Smooth muscle cell (in vitro differentiated cells): ENCODE measurements around the gene ZBTB7C. TPM values are rescaled to one million over a fixed set of nuclear protein-coding genes. Genes with fewer than 3 reads are reported as not detected.

Source experiments
- DNase-seq: peaks from one replicate; lab custom pipeline; 2025; ENCODE audit not compliant: unreplicated experiment; lab: John Stamatoyannopoulos, UW
- H2AFZ ChIP-seq: fragments of 200-600 bp; sonication (generic); 2 replicates; pipeline ENCODE4 v1.6.0; 2016; ENCODE audit warnings: antibody characterized with exemption, low read depth, mild to moderate bottlenecking
- H3F3A ChIP-seq: fragments of 200-600 bp; sonication (generic); 2 replicates; pipeline ENCODE4 v1.6.0; 2017; ENCODE audit warnings: antibody characterized with exemption, low read depth
- H3K27ac ChIP-seq: fragments of 200-600 bp; sonication (generic); 2 replicates; pipeline ENCODE4 v1.5.1; 2016; ENCODE audit warnings: low read depth, mild to moderate bottlenecking
- H3K27me3 ChIP-seq: fragments of 200-600 bp; sonication (generic); 2 replicates; pipeline ENCODE4 v1.6.1; 2016; ENCODE audit warnings: low read depth, mild to moderate bottlenecking
- H3K36me3 ChIP-seq: fragments of 200-600 bp; sonication (generic); 2 replicates; pipeline ENCODE4 v1.5.1; 2016; ENCODE audit warnings: low read depth
- H3K4me1 ChIP-seq: fragments of 200-600 bp; sonication (generic); 2 replicates; pipeline ENCODE4 v1.5.1; 2016; ENCODE audit warnings: low read depth
- H3K4me2 ChIP-seq: fragments of 200-600 bp; sonication (generic); 2 replicates; pipeline ENCODE4 v1.6.0; 2016; ENCODE audit warnings: mild to moderate bottlenecking
- H3K4me3 ChIP-seq: fragments of 200-600 bp; sonication (generic); 2 replicates; pipeline ENCODE4 v1.5.1; 2016; ENCODE audit warnings: mild to moderate bottlenecking
- H3K79me2 ChIP-seq: fragments of 200-600 bp; sonication (generic); 2 replicates; pipeline ENCODE4 v1.6.0; 2016; ENCODE audit warnings: low read depth, mild to moderate bottlenecking
- H3K9ac ChIP-seq: fragments of 200-600 bp; sonication (generic); 2 replicates; pipeline ENCODE4 v1.6.0; 2016; ENCODE audit warnings: low read depth
- H3K9me3 ChIP-seq: fragments of 200-600 bp; sonication (generic); replicated peaks from 2 replicates; pipeline ENCODE4 v1.5.1; 2016; ENCODE audit warnings: low read depth
- H4K20me1 ChIP-seq: fragments of 200-600 bp; sonication (generic); 2 replicates; pipeline ENCODE4 v1.6.0; 2016; ENCODE audit warnings: low read depth
- WGBS: methylation state at CpG from one replicate; pipeline ENCODE4 v1.1.7; 2016; ENCODE audit warnings: low lambda C conversion rate; 5-methylcytosine and 5-hydroxymethylcytosine counted together
- polyA plus RNA-seq: library from polyadenylated mRNA; unstranded; fragments of >200 nt; fragmentation: Nextera tagmentation; extraction: Ambion mirVana; gene quantifications from 2 replicates; pipeline ENCODE4 v1.2.1, GENCODE V29; 2016
- total RNA-seq: library from RNA; depleted of rRNA; stranded (reverse); fragments of >200 nt; gene quantifications from 2 replicates; pipeline ENCODE4 v1.2.3, GENCODE V29; 2014
- TF ChIP-seq, protein P1 (sequence below): fragments of 200-600 bp; sonication (generic); IDR thresholded peaks from 2 replicates; pipeline ENCODE4 v1.5.1; 2017; ENCODE audit warnings: borderline replicate concordance, mild to moderate bottlenecking, antibody characterized with exemption; ENCODE audit not compliant: insufficient read depth, poor library complexity, severe bottlenecking

ZBTB7C gene
- total and polyA plus RNA-seq, 2 experiments from 2014 or later = 0.48 to 0.63 TPM

DNA sequence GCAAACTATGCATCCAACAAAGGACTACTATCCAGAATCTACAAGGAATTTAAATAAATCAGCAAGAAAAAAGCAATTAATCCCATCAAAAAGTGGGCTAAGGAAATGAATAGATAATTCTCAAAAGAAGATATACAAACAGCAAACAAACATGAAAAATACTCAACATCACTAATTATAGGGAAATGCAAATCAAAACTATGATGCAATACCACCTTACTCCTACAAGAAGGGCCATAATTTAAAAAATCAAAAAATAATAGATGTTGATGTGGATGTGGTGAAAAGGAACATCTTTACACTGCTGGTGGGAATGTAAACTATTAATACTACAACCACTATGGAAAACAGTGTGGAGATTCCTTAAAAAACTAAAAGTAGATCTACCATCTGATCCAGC, 164.7 kb downstream of the ZBTB7C start:
- TF ChIP-seq, protein P1, sequence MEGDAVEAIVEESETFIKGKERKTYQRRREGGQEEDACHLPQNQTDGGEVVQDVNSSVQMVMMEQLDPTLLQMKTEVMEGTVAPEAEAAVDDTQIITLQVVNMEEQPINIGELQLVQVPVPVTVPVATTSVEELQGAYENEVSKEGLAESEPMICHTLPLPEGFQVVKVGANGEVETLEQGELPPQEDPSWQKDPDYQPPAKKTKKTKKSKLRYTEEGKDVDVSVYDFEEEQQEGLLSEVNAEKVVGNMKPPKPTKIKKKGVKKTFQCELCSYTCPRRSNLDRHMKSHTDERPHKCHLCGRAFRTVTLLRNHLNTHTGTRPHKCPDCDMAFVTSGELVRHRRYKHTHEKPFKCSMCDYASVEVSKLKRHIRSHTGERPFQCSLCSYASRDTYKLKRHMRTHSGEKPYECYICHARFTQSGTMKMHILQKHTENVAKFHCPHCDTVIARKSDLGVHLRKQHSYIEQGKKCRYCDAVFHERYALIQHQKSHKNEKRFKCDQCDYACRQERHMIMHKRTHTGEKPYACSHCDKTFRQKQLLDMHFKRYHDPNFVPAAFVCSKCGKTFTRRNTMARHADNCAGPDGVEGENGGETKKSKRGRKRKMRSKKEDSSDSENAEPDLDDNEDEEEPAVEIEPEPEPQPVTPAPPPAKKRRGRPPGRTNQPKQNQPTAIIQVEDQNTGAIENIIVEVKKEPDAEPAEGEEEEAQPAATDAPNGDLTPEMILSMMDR = no peak
- Histone ChIP-seq H3K4me1 (no peaks in the 10 kb centered on the region), H3K9me3 (no peaks in the 10 kb centered on the region), H3K27me3 (no peaks in the 10 kb centered on the region), H3F3A (no peaks in the 10 kb centered on the region), H3K27ac (no peak overlapping the region), H4K20me1 (no peaks in the 10 kb centered on the region), H3K4me3 (no peak overlapping the region), H3K9ac (no peak overlapping the region), H3K79me2 (no peaks in the 10 kb centered on the region), H3K4me2 (no peak overlapping the region), H2AFZ (no peak overlapping the region), H3K36me3 (no peaks in the 10 kb centered on the region)
- DNase-seq = no peak

DNA sequence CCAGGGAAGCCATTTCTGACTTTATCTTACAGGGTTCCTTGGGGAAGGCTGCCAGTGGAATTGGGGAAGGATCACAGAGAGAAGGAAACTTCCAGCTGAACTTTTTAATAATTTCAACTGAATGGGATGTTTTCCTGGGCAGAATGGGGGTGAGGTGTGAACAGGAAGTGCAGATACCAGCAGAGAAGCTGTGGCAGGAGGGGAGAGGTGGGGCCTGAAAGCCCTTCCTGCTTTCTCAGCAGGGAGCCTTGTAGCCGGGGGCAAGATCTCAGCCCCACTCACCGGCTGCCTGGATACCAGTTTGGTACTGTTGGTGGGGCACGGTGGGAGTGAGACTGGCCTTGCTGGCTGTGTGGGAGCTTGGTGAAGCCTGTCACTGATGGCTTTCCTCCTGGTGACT, 170.5 kb downstream of the ZBTB7C start:
- Histone ChIP-seq H2AFZ (no peak overlapping the region), H3F3A (no peaks in the 10 kb centered on the region), H3K27me3 (no peaks in the 10 kb centered on the region)

DNA sequence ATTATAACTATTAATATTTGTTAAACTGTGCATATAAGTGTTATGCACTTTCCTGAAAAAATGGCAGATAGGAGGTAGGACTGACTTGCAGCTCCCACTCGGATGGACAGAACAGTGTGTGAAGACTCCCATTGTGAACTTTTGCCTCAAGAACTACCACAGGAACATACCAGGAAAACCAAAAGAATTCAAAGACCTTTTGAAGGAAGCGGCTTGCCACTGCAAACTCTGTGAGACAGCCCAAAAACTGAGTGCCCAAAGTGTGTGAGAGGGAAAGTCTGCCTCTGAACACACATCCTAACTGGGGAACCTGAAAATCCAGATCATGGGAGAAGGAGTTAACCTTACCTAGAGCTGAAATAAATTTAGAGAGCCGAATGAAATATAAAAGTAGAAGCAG, 171.0 kb downstream of the ZBTB7C start:
- H3K27me3 ChIP-seq = no peaks in the 10 kb centered on the region
- no peaks in the 10 kb centered on the region for H3K79me2 ChIP-seq
- no peak for DNase-seq

More for the DNA sequence above, 170.5 kb downstream of the ZBTB7C start:
- no peak overlapping the region for H3K9ac ChIP-seq
- H3K4me1 ChIP-seq = no peaks in the 10 kb centered on the region
- no peaks in the 10 kb centered on the region for H3K79me2 ChIP-seq
- H3K4me3 ChIP-seq = no peak overlapping the region
- H3K36me3 ChIP-seq = no peaks in the 10 kb centered on the region
- H3K27ac ChIP-seq = no peak overlapping the region
- H3K9me3 ChIP-seq = no peaks in the 10 kb centered on the region
- TF ChIP-seq, protein P1 = no peak
- 73% methylated on average over 3 of the region's 3 CpGs for WGBS
- H4K20me1 ChIP-seq = no peaks in the 10 kb centered on the region
- no peak overlapping the region for H3K4me2 ChIP-seq
- no peak for DNase-seq

DNA sequence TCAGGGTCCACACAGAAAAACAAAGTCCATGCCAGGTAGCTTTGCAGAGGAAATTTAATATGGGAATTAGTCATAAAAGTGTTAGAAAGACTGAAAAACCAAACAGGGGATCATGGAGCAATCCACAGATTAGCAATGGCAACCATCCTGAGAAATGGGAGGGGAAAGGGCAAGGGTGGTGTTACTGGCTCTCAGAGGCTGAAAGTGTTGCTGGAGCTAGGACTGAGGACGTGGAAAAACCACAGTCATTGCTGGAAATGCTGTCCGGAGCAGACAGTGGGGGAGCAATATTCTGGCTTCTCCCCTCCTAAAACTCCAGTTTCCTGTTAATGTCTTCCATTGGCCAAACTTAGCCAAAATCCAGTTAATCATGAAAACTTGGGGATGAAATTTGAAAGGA, 172.4 kb downstream of the ZBTB7C start:
- Histone ChIP-seq H3K27ac (no peak overlapping the region), H3K9ac (no peak overlapping the region), H3K4me3 (no peak overlapping the region), H3K36me3 (no peaks in the 10 kb centered on the region), H3K79me2 (no peaks in the 10 kb centered on the region), H3F3A (no peaks in the 10 kb centered on the region), H3K4me1 (no peaks in the 10 kb centered on the region), H3K27me3 (no peaks in the 10 kb centered on the region), H3K4me2 (no peak overlapping the region), H2AFZ (no peak overlapping the region), H4K20me1 (no peaks in the 10 kb centered on the region), H3K9me3 (no peaks in the 10 kb centered on the region)
- DNase-seq = no peak
- 79% methylated on average over 2 of the region's 2 CpGs for WGBS
- TF ChIP-seq, protein P1 = no peak

More for the DNA sequence above, 171.0 kb downstream of the ZBTB7C start:
- Histone ChIP-seq H3K4me1 (no peaks in the 10 kb centered on the region), H3K36me3 (no peaks in the 10 kb centered on the region), H3F3A (no peaks in the 10 kb centered on the region), H3K9me3 (no peaks in the 10 kb centered on the region), H3K4me3 (no peak overlapping the region), H4K20me1 (no peaks in the 10 kb centered on the region), H3K27ac (no peak overlapping the region), H2AFZ (no peak overlapping the region), H3K4me2 (no peak overlapping the region), H3K9ac (no peak overlapping the region)
- WGBS = 62% methylated on average over 3 of the region's 3 CpGs
- TF ChIP-seq, protein P1 = no peak
